Adrenal gland (tissue), 5 donors: ENCODE data around the gene OPRD1.

ENCODE experiments used
- CTCF ChIP-seq, 6 experiments: fragments of 450-650 bp in 4 of 6; fragments of 200-600 bp in 2 of 6; sonication (generic) in 1 of 6; IDR thresholded peaks; 1 replicate in 5 of 6; 2 replicates in 1 of 6; pipeline versions ENCODE4 v1.5.1 to v1.8.0; 2016 to 2021; ENCODE audit warnings: antibody characterized with exemption in 6 of 6, mild to moderate bottlenecking in 2 of 6, moderate library complexity in 1 of 6
- POLR2A ChIP-seq, 2 donors: fragments of 450-650 bp; IDR thresholded peaks; one replicate each; pipeline ENCODE4 v1.6.1; 2017; ENCODE audit warnings: antibody characterized with exemption in 2 of 2, mild to moderate bottlenecking in 2 of 2, moderate library complexity in 1 of 2
- donor health status: DM: no; HTN: no; CAD: no.

DNA sequence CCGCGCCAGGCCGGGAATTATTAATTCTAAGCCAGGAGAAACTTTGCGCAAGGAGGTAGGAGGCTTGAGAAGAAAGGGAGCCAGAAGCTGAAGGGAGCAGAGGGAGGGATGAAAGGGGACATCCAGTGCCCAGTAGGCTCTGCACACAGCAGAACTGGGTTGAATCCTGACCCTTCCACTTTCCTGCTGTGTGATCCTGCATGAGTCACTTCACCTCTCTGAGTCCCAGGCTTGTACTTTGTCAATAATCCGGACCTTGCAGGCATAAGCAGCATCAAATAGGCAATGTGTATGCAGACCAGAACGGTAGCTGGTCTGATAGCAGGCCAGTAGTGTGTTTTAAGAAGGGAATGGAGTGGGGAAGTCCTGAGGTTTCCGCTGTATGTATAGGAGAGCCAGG lies 76.9 kb downstream of the OPRD1 start:
- no peak for TF ChIP-seq CTCF (IDR thresholded peaks at IDR 0.05)
- no peak for TF ChIP-seq POLR2A (IDR thresholded peaks at IDR 0.05)
